Common myeloid progenitor, CD34-positive (primary cell): ENCODE data around the gene KRT79.

Source experiments
- CTCF ChIA-PET: fragments of 350-600 bp; sonication (Branson Sonifier 250); formaldehyde crosslinking; loops from one replicate; lab custom pipeline; 2021; ENCODE audit warnings: antibody characterized with exemption; lab: Charles Lee
- POLR2A ChIA-PET: fragments of 350-600 bp; sonication (Branson Sonifier 250); formaldehyde crosslinking; loops from one replicate; lab custom pipeline; 2021; ENCODE audit warnings: antibody characterized with exemption; lab: Charles Lee
- DNase-seq, 3 donors: peaks; one replicate each; pipeline versions ENCODE4 v3.0.0 to v3.0.0-alpha.2; 2013
- H3K27ac ChIP-seq, 2 experiments: 1 replicate in 1 of 2; 2 replicates in 1 of 2; pipeline ENCODE4 v1.7.0; 2013; ENCODE audit warnings: inconsistent platforms in 2 of 2, low read length in 2 of 2, mild to moderate bottlenecking in 2 of 2, low read depth in 1 of 2, moderate library complexity in 1 of 2; ENCODE audit not compliant: severe bottlenecking in 2 of 2, insufficient read depth in 1 of 2, poor library complexity in 1 of 2
- H3K27me3 ChIP-seq, 5 experiments: replicated peaks in 2 of 5; 1 replicate in 3 of 5; 2 replicates in 2 of 5; pipeline versions ENCODE4 v1.6.1 to v1.7.0; 2013; ENCODE audit warnings: low read length in 4 of 5, mild to moderate bottlenecking in 2 of 5, moderate library complexity in 2 of 5, inconsistent platforms in 1 of 5; ENCODE audit not compliant: insufficient read depth in 5 of 5, control insufficient read depth in 4 of 5
- H3K36me3 ChIP-seq, 4 experiments: 1 replicate in 2 of 4; 2 replicates in 2 of 4; pipeline versions ENCODE4 v1.6.1 to v1.7.0; 2013; ENCODE audit warnings: low read length in 3 of 4, control low read depth in 1 of 4, mild to moderate bottlenecking in 1 of 4; ENCODE audit not compliant: control insufficient read depth in 4 of 4, insufficient read depth in 4 of 4
- H3K4me1 ChIP-seq, 4 experiments: 1 replicate in 3 of 4; 2 replicates in 1 of 4; pipeline versions ENCODE4 v1.6.1 to v1.7.1; 2013; ENCODE audit warnings: low read length in 3 of 4, mild to moderate bottlenecking in 3 of 4, control low read depth in 1 of 4, inconsistent platforms in 1 of 4, moderate library complexity in 1 of 4; ENCODE audit not compliant: control insufficient read depth in 4 of 4, insufficient read depth in 4 of 4; ENCODE audit errors: control extremely low read depth in 1 of 4
- H3K4me3 ChIP-seq, 7 experiments: 1 replicate in 4 of 7; 2 replicates in 3 of 7; pipeline versions ENCODE4 v1.5.1 to v1.7.0; 2013; ENCODE audit warnings: mild to moderate bottlenecking in 7 of 7, low read length in 6 of 7, moderate library complexity in 6 of 7, inconsistent platforms in 2 of 7, low read depth in 2 of 7, control low read depth in 1 of 7; ENCODE audit not compliant: insufficient read depth in 4 of 7, control insufficient read depth in 1 of 7; ENCODE audit errors: extremely low read depth in 1 of 7
- H3K9me3 ChIP-seq, 5 experiments: 1 replicate in 4 of 5; 2 replicates in 1 of 5; pipeline versions ENCODE4 v1.6.1 to v1.7.1; 2013; ENCODE audit warnings: low read length in 4 of 5, mild to moderate bottlenecking in 2 of 5, inconsistent platforms in 1 of 5, low read depth in 1 of 5, moderate library complexity in 1 of 5; ENCODE audit not compliant: control insufficient read depth in 4 of 5, insufficient read depth in 2 of 5; ENCODE audit errors: control extremely low read depth in 1 of 5
- WGBS: methylation state at CpG from one replicate; pipeline ENCODE4 v1.1.5; 2013; ENCODE audit not compliant: insufficient coverage; 5-methylcytosine and 5-hydroxymethylcytosine counted together

The KRT79 gene

GRCh38 chr12:52838609-52839435 is 4.7 kb upstream of the KRT79 start:
- H3K27ac ChIP-seq = no peak overlapping the region
- peaks cover 0 to 4% (median 0%) of the 10 kb centered on the region in 5 experiments for H3K27me3 ChIP-seq
- CTCF ChIA-PET = interaction anchor here (0.7 to 2.9 kb wide), 7 partner anchors 13 to 256 kb away, joined by 3 to 8 read pairs (median 3); no protein-coding TSS in a partner anchor
- H3K9me3 ChIP-seq = no peaks in the 10 kb centered on the region
- DNase-seq = peak in 2 of 3 donors; percentile 11 to 18
- no peak overlapping the region for H3K4me3 ChIP-seq
- peaks cover 0 to 15% (median 6%) of the 10 kb centered on the region in 4 experiments for H3K4me1 ChIP-seq
- no peaks in the 10 kb centered on the region for H3K36me3 ChIP-seq
- POLR2A ChIA-PET = no interaction called here
- WGBS = 61% methylated on average over 14 of the region's 14 CpGs

- WGBS = 100% methylated on average over 2 of the region's 6 CpGs
- ChIA-PET POLR2A (no interaction called here), CTCF (interaction anchor here (0.8 to 2.9 kb wide), 3 partner anchors 16 to 256 kb away, joined by 3 to 8 read pairs (median 5); no protein-coding TSS in a partner anchor)
- peaks cover 0 to 15% (median 6%) of the 10 kb centered on the region in 4 experiments for H3K4me1 ChIP-seq
- peaks cover 0 to 4% (median 0%) of the 10 kb centered on the region in 5 experiments for H3K27me3 ChIP-seq
- no peaks in the 10 kb centered on the region for H3K36me3 ChIP-seq
- no peak overlapping the region for H3K27ac ChIP-seq
- H3K9me3 ChIP-seq = no peaks in the 10 kb centered on the region
- DNase-seq = no peak
- no peak overlapping the region for H3K4me3 ChIP-seq
Measured at GRCh38 chr12:52837781-52838608, 3.9 kb upstream of the KRT79 start.

- CTCF ChIA-PET = interaction anchor here (0.8 kb wide), 1 partner anchor 18 kb away, joined by 3 read pairs; no protein-coding TSS in a partner anchor
- no peaks in the 10 kb centered on the region for H3K36me3 ChIP-seq
Measured at GRCh38 chr12:52837413-52837741, 3.3 kb upstream of the KRT79 start.

GRCh38 chr12:52836491-52837412 is 2.6 kb upstream of the KRT79 start:
- POLR2A ChIA-PET = no interaction called here
- CTCF ChIA-PET = no interaction called here
- no peak for DNase-seq
- Histone ChIP-seq H3K4me3 (no peak overlapping the region), H3K36me3 (no peaks in the 10 kb centered on the region), H3K27ac (no peak overlapping the region), H3K9me3 (no peaks in the 10 kb centered on the region), H3K27me3 (peaks cover 0 to 2% (median 0%) of the 10 kb centered on the region in 5 experiments), H3K4me1 (peaks cover 0 to 12% (median 3%) of the 10 kb centered on the region in 4 experiments)
- 95% methylated on average over 8 of the region's 9 CpGs for WGBS

More at GRCh38 chr12:52837413-52837741, 3.3 kb upstream of the KRT79 start:
- H3K27ac ChIP-seq = no peak overlapping the region
- WGBS = 89% methylated on average over 6 of the region's 9 CpGs
- peak in 1 of 3 donors; percentile 10 for DNase-seq
- peaks cover 0 to 4% (median 0%) of the 10 kb centered on the region in 5 experiments for H3K27me3 ChIP-seq
- peaks cover 0 to 15% (median 6%) of the 10 kb centered on the region in 4 experiments for H3K4me1 ChIP-seq
- H3K9me3 ChIP-seq = no peaks in the 10 kb centered on the region
- no peak overlapping the region for H3K4me3 ChIP-seq
- POLR2A ChIA-PET = no interaction called here

- peaks cover 0 to 12% (median 3%) of the 10 kb centered on the region in 4 experiments for H3K4me1 ChIP-seq
- DNase-seq = peak; percentile 14 to 44 (median 28)
- ChIA-PET POLR2A (no interaction called here), CTCF (no interaction called here)
- no peak overlapping the region for H3K4me3 ChIP-seq
- H3K27me3 ChIP-seq = peaks cover 0 to 2% (median 0%) of the 10 kb centered on the region in 5 experiments
- H3K9me3 ChIP-seq = no peaks in the 10 kb centered on the region
- 96% methylated on average over 4 of the region's 7 CpGs for WGBS
- H3K36me3 ChIP-seq = no peaks in the 10 kb centered on the region
- H3K27ac ChIP-seq = no peak overlapping the region
Measured at GRCh38 chr12:52836042-52836466, 1.9 kb upstream of the KRT79 start.

GRCh38 chr12:52835271-52836041 is 1.3 kb upstream of the KRT79 start:
- WGBS = 94% methylated on average over 12 of the region's 15 CpGs
- CTCF ChIA-PET = no interaction called here
- POLR2A ChIA-PET = no interaction called here
- no peak for DNase-seq
- Histone ChIP-seq H3K36me3 (no peaks in the 10 kb centered on the region), H3K4me1 (peaks cover 0 to 12% (median 3%) of the 10 kb centered on the region in 4 experiments), H3K27ac (no peak overlapping the region), H3K9me3 (no peaks in the 10 kb centered on the region), H3K27me3 (peaks cover 0 to 3% (median 0%) of the 10 kb centered on the region in 5 experiments), H3K4me3 (no peak overlapping the region)
